ENCODE measurements around the gene NTMT1. TPM values are rescaled to one million over a fixed set of nuclear protein-coding genes. Genes with fewer than 3 reads are reported as not detected.

The NTMT1 gene
- total and polyA plus RNA-seq, 9 of the 15 experiments (the other 6 are each of a cell fraction or from before 2014, with no cell fraction given) = 42.1 to 116 (median 74.7) TPM

- TF ChIP-seq ZBTB7A (IDR thresholded peaks at IDR 0.05; ENCODE audit: borderline replicate concordance, control insufficient read depth, low read depth, low read length) = peak; percentile 50; the same call in 1 of the 2 replicates
- no peak for TF ChIP-seq KAT2B (IDR thresholded peaks at IDR 0.05; ENCODE audit: low read depth, low read length)
- no peak for TF ChIP-seq CCNT2 (IDR thresholded peaks at IDR 0.05; ENCODE audit: borderline replicate concordance, extremely low read depth, insufficient read length, low read depth, low read length)
- TF ChIP-seq, protein P1, sequence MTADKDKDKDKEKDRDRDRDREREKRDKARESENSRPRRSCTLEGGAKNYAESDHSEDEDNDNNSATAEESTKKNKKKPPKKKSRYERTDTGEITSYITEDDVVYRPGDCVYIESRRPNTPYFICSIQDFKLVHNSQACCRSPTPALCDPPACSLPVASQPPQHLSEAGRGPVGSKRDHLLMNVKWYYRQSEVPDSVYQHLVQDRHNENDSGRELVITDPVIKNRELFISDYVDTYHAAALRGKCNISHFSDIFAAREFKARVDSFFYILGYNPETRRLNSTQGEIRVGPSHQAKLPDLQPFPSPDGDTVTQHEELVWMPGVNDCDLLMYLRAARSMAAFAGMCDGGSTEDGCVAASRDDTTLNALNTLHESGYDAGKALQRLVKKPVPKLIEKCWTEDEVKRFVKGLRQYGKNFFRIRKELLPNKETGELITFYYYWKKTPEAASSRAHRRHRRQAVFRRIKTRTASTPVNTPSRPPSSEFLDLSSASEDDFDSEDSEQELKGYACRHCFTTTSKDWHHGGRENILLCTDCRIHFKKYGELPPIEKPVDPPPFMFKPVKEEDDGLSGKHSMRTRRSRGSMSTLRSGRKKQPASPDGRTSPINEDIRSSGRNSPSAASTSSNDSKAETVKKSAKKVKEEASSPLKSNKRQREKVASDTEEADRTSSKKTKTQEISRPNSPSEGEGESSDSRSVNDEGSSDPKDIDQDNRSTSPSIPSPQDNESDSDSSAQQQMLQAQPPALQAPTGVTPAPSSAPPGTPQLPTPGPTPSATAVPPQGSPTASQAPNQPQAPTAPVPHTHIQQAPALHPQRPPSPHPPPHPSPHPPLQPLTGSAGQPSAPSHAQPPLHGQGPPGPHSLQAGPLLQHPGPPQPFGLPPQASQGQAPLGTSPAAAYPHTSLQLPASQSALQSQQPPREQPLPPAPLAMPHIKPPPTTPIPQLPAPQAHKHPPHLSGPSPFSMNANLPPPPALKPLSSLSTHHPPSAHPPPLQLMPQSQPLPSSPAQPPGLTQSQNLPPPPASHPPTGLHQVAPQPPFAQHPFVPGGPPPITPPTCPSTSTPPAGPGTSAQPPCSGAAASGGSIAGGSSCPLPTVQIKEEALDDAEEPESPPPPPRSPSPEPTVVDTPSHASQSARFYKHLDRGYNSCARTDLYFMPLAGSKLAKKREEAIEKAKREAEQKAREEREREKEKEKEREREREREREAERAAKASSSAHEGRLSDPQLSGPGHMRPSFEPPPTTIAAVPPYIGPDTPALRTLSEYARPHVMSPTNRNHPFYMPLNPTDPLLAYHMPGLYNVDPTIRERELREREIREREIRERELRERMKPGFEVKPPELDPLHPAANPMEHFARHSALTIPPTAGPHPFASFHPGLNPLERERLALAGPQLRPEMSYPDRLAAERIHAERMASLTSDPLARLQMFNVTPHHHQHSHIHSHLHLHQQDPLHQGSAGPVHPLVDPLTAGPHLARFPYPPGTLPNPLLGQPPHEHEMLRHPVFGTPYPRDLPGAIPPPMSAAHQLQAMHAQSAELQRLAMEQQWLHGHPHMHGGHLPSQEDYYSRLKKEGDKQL (CRISPR knock-in tag; IDR thresholded peaks at IDR 0.05; ENCODE audit: borderline replicate concordance) = no peak
- no peak for TF ChIP-seq NCOA6 (IDR thresholded peaks at IDR 0.05)
- TF ChIP-seq, protein P2, sequence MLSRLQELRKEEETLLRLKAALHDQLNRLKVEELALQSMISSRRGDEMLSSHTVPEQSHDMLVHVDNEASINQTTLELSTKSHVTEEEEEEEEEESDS (CRISPR knock-in tag; IDR thresholded peaks at IDR 0.05) = no peak
- TF ChIP-seq KDM1A (IDR thresholded peaks at IDR 0.05) = peak in 1 of 2 experiments; percentile 78; a peak in 1 of 4 replicates
- TF ChIP-seq ZNF263 (CRISPR knock-in tag; IDR thresholded peaks at IDR 0.05; ENCODE audit: borderline replicate concordance) = peak; percentile 75
- TF ChIP-seq POLR2A (conservative IDR thresholded peaks at IDR 0.05) = no peak
- peak; percentile 39 for TF ChIP-seq EGR1 (conservative IDR thresholded peaks at IDR 0.05)
- TF ChIP-seq, protein P3, sequence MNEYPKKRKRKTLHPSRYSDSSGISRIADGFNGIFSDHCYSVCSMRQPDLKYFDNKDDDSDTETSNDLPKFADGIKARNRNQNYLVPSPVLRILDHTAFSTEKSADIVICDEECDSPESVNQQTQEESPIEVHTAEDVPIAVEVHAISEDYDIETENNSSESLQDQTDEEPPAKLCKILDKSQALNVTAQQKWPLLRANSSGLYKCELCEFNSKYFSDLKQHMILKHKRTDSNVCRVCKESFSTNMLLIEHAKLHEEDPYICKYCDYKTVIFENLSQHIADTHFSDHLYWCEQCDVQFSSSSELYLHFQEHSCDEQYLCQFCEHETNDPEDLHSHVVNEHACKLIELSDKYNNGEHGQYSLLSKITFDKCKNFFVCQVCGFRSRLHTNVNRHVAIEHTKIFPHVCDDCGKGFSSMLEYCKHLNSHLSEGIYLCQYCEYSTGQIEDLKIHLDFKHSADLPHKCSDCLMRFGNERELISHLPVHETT (CRISPR knock-in tag; conservative IDR thresholded peaks at IDR 0.05 in 1 of 2, IDR thresholded peaks at IDR 0.05 in 1 of 2) = no peak
- TF ChIP-seq, protein P4, sequence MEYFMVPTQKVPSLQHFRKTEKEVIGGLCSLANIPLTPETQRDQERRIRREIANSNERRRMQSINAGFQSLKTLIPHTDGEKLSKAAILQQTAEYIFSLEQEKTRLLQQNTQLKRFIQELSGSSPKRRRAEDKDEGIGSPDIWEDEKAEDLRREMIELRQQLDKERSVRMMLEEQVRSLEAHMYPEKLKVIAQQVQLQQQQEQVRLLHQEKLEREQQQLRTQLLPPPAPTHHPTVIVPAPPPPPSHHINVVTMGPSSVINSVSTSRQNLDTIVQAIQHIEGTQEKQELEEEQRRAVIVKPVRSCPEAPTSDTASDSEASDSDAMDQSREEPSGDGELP (CRISPR knock-in tag; IDR thresholded peaks at IDR 0.05; ENCODE audit: borderline replicate concordance) = 0 out of 2 replicates have a peak, but pooled peaks have one; percentile 44
- no peak for TF ChIP-seq TARDBP (IDR thresholded peaks at IDR 0.05)
- no peak for TF ChIP-seq POU5F1 (IDR thresholded peaks at IDR 0.05; ENCODE audit: borderline replicate concordance, low read depth, low read length, partially characterized antibody)
- TF ChIP-seq SETDB1 (IDR thresholded peaks at IDR 0.05; ENCODE audit: low read length) = no peak
- TF ChIP-seq SPI1 (IDR thresholded peaks at IDR 0.05; ENCODE audit: borderline replicate concordance, low read depth, low read length) = no peak
- TF ChIP-seq ZNF644 (tag; IDR thresholded peaks at IDR 0.05; ENCODE audit: low read depth) = no peak
- no peak for TF ChIP-seq SMARCA5 (IDR thresholded peaks at IDR 0.05)
- no peak for TF ChIP-seq RB1 (IDR thresholded peaks at IDR 0.05; ENCODE audit: low read depth)
- TF ChIP-seq ZNF217 (CRISPR knock-in tag; IDR thresholded peaks at IDR 0.05) = no peak
- no peak; the same call in 1 of the 2 replicates for TF ChIP-seq ZNF197 (CRISPR knock-in tag; IDR thresholded peaks at IDR 0.05; ENCODE audit: low read depth)
These were observed 16.3 kb upstream of the NTMT1 start (continued) for GRCh38 chr9:129609486-129610212.

Measured in K562 (cell line).